Ishikawa (cell line): ENCODE measurements around the gene RAD51B.

ENCODE experiments used
- EGR1 ChIP-seq: IDR thresholded peaks from 2 replicates; pipeline ENCODE4 v1.6.1; 2012
- REST ChIP-seq: IDR thresholded peaks from 2 replicates; pipeline ENCODE4 v1.6.1; 2012; ENCODE audit warnings: low read depth, mild to moderate bottlenecking

GRCh38 chr14:68168460-68169109, 349.0 kb downstream of the RAD51B start:
- TF ChIP-seq EGR1, result no peak
- no peak for TF ChIP-seq REST
